ENCODE data around the gene OPRM1.

GRCh38 chr6:154267508-154268106, 228.6 kb downstream of the OPRM1 start:
- TF ChIP-seq JUN (IDR thresholded peaks at IDR 0.05; ENCODE audit: low read depth, low read length) (no peak), CTCF (IDR thresholded peaks at IDR 0.05; ENCODE audit: control extremely low read depth in 1 of 3, insufficient read depth in 1 of 3, low read depth in 1 of 3, low read length in 3 of 3) (no peak), CEBPB (IDR thresholded peaks at IDR 0.05; ENCODE audit: low read depth, low read length) (no peak), GABPA (IDR thresholded peaks at IDR 0.05; ENCODE audit: borderline replicate concordance, insufficient read depth, low read length) (no peak), ZNF274 (IDR thresholded peaks at IDR 0.05; ENCODE audit: borderline replicate concordance, extremely low read depth, low read length) (no peak)

Measured in H1 (cell line).